ENCODE data around the gene PLEKHG4B.

DNA sequence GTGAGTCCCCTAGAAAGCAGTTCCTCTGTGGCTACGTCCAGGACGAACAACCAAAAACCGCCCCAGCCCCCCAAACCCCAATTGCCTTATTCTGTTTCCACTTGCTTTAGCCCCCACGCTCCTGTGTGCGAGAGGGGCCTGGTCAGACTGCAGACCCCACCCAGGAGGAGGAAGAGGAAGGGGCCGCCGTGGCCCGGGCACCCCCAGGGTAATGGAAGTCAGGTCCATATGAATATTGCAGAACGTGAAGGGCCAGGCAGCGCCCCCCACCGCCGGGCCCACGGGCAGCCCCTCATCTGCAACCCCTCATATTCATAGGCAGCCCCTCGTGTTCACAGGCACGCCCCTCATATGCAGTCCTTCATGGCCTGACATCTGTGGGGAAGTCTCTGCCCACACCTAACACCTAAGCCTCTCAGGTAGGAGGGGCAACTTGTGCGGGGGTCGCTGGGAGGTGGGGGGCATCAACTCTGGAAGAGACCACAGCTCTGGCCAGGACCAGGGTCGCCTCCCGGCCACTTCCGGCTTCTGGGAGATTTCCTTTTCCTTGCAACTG is 37.7 kb upstream of the PLEKHG4B start:
- TF ChIP-seq, protein P1, sequence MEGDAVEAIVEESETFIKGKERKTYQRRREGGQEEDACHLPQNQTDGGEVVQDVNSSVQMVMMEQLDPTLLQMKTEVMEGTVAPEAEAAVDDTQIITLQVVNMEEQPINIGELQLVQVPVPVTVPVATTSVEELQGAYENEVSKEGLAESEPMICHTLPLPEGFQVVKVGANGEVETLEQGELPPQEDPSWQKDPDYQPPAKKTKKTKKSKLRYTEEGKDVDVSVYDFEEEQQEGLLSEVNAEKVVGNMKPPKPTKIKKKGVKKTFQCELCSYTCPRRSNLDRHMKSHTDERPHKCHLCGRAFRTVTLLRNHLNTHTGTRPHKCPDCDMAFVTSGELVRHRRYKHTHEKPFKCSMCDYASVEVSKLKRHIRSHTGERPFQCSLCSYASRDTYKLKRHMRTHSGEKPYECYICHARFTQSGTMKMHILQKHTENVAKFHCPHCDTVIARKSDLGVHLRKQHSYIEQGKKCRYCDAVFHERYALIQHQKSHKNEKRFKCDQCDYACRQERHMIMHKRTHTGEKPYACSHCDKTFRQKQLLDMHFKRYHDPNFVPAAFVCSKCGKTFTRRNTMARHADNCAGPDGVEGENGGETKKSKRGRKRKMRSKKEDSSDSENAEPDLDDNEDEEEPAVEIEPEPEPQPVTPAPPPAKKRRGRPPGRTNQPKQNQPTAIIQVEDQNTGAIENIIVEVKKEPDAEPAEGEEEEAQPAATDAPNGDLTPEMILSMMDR (IDR thresholded peaks at IDR 0.05), result no peak
- no peak for TF ChIP-seq POLR2AphosphoS5 (IDR thresholded peaks at IDR 0.05)
